ENCODE data around the gene TREML4.

GRCh38 chr6:41193171-41193734 lies 34.9 kb upstream of the TREML4 start:
- TF ChIP-seq GATA3 (IDR thresholded peaks at IDR 0.05; ENCODE audit: low read depth, low read length) (no peak), GATA2 (IDR thresholded peaks at IDR 0.05; ENCODE audit: low read depth, low read length) (no peak)
